Ishikawa (cell line): Measurements from ENCODE around the gene STX4.

Experiments
- CREB1 ChIP-seq: IDR thresholded peaks from 2 replicates; pipeline ENCODE4 v1.6.1; 2012; ENCODE audit warnings: low read depth
- EP300 ChIP-seq: IDR thresholded peaks from 2 replicates; pipeline ENCODE4 v1.6.1; 2012; ENCODE audit warnings: borderline replicate concordance
- RAD21 ChIP-seq: IDR thresholded peaks from 2 replicates; pipeline ENCODE4 v1.6.1; 2012; ENCODE audit warnings: low read depth
- YY1 ChIP-seq: IDR thresholded peaks from 2 replicates; pipeline ENCODE4 v1.6.1; 2012; ENCODE audit warnings: low read depth
- ZBTB7A ChIP-seq: IDR thresholded peaks from 2 replicates; pipeline ENCODE4 v1.6.1; 2012; ENCODE audit warnings: low read depth
- TF ChIP-seq, protein P1 (sequence below): IDR thresholded peaks from 2 replicates; pipeline ENCODE4 v1.6.1; 2012
- TF ChIP-seq, protein P2 (sequence below): IDR thresholded peaks from 2 replicates; pipeline ENCODE4 v1.6.1; 2012; ENCODE audit warnings: low read depth, mild to moderate bottlenecking

DNA sequence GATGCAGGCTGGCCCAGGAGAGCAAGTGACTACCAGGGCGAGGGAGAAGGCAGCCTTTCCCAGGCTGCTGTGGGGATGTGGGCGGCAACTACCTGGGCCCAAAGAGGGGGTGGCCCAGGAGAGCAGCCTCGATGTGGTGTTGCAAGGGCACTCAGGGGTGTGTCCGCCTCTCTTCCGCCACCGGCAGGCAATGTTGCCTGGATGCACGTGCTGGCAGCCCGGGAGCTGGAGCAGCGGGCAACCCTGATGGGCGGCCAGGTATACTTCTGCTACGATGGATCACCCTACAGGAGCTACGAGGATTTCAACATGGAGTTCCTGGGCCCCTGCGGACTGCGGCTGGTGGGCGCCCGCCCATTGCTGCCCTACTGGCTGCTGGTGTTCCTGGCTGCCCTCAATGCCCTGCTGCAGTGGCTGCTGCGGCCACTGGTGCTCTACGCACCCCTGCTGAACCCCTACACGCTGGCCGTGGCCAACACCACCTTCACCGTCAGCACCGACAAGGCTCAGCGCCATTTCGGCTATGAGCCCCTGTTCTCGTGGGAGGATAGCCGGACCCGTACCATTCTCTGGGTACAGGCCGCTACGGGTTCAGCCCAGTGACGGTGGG is 45.7 kb upstream of the STX4 start:
- no peak for TF ChIP-seq RAD21
- no peak for TF ChIP-seq YY1
- TF ChIP-seq CREB1 = no peak
- TF ChIP-seq, protein P1, sequence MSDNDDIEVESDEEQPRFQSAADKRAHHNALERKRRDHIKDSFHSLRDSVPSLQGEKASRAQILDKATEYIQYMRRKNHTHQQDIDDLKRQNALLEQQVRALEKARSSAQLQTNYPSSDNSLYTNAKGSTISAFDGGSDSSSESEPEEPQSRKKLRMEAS = no peak
- TF ChIP-seq EP300 = no peak
- TF ChIP-seq, protein P2, sequence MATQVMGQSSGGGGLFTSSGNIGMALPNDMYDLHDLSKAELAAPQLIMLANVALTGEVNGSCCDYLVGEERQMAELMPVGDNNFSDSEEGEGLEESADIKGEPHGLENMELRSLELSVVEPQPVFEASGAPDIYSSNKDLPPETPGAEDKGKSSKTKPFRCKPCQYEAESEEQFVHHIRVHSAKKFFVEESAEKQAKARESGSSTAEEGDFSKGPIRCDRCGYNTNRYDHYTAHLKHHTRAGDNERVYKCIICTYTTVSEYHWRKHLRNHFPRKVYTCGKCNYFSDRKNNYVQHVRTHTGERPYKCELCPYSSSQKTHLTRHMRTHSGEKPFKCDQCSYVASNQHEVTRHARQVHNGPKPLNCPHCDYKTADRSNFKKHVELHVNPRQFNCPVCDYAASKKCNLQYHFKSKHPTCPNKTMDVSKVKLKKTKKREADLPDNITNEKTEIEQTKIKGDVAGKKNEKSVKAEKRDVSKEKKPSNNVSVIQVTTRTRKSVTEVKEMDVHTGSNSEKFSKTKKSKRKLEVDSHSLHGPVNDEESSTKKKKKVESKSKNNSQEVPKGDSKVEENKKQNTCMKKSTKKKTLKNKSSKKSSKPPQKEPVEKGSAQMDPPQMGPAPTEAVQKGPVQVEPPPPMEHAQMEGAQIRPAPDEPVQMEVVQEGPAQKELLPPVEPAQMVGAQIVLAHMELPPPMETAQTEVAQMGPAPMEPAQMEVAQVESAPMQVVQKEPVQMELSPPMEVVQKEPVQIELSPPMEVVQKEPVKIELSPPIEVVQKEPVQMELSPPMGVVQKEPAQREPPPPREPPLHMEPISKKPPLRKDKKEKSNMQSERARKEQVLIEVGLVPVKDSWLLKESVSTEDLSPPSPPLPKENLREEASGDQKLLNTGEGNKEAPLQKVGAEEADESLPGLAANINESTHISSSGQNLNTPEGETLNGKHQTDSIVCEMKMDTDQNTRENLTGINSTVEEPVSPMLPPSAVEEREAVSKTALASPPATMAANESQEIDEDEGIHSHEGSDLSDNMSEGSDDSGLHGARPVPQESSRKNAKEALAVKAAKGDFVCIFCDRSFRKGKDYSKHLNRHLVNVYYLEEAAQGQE = no peak
- no peak for TF ChIP-seq ZBTB7A
